Suprapubic skin (tissue), 3 donors: ENCODE data around the gene RELCH.
"Not testable (repeated sequence)": the region's sequence is repeated elsewhere in the genome, so short reads cannot be mapped to it uniquely, and the experiment has no call there.

ENCODE experiments used
- EP300 ChIP-seq: sonication (generic); formaldehyde crosslinking; IDR thresholded peaks from one replicate; pipeline ENCODE4 v1.6.1; 2017; ENCODE audit warnings: antibody characterized with exemption
- POLR2A ChIP-seq, 2 donors: fragments of 450-650 bp; IDR thresholded peaks; one replicate each; pipeline ENCODE4 v1.6.1; 2017; ENCODE audit warnings: antibody characterized with exemption in 2 of 2, mild to moderate bottlenecking in 2 of 2, moderate library complexity in 2 of 2
- TF ChIP-seq, protein P1 (sequence below), 2 donors: fragments of 200-600 bp in 1 of 2; fragments of 450-650 bp in 1 of 2; sonication (generic) in 1 of 2; IDR thresholded peaks; one replicate each; pipeline ENCODE4 v1.5.1; 2016 to 2019; ENCODE audit warnings: antibody characterized with exemption in 2 of 2, mild to moderate bottlenecking in 1 of 2, moderate library complexity in 1 of 2

DNA sequence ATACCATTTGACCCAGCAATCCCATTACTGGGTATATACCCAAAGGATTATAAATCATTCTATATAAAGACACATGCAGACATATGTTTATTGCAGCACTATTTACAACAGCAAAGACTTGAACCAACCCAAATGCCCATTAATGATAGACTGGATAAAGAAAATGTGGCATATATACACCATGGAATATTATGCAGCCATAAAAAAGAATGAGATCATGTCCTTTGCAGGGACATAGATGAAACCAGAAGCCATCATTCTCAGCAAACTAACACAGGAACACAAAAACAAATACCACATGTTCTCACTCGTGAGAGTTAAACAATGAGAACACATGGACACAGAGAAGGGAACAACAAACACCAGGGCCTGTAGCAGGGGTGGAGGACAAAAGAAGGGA, 20.5 kb upstream of the RELCH start:
- TF ChIP-seq, protein P1, sequence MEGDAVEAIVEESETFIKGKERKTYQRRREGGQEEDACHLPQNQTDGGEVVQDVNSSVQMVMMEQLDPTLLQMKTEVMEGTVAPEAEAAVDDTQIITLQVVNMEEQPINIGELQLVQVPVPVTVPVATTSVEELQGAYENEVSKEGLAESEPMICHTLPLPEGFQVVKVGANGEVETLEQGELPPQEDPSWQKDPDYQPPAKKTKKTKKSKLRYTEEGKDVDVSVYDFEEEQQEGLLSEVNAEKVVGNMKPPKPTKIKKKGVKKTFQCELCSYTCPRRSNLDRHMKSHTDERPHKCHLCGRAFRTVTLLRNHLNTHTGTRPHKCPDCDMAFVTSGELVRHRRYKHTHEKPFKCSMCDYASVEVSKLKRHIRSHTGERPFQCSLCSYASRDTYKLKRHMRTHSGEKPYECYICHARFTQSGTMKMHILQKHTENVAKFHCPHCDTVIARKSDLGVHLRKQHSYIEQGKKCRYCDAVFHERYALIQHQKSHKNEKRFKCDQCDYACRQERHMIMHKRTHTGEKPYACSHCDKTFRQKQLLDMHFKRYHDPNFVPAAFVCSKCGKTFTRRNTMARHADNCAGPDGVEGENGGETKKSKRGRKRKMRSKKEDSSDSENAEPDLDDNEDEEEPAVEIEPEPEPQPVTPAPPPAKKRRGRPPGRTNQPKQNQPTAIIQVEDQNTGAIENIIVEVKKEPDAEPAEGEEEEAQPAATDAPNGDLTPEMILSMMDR (IDR thresholded peaks at IDR 0.05): not testable (repeated sequence)
- not testable (repeated sequence) for TF ChIP-seq EP300; POLR2A (IDR thresholded peaks at IDR 0.05)
